Neural cell (in vitro differentiated cells): ENCODE measurements around the gene ZBTB46.

Experiments used
- EZH2 ChIP-seq: fragments of 200-600, 300-800 bp; shearing (Covaris generic), sonication (generic); IDR thresholded peaks from 2 replicates; pipeline ENCODE4 v1.6.1; 2014; ENCODE audit warnings: antibody characterized with exemption, low read length, borderline replicate concordance, mild to moderate bottlenecking; ENCODE audit not compliant: insufficient read depth, poor library complexity, severe bottlenecking
- POLR2AphosphoS5 ChIP-seq: IDR thresholded peaks from 2 replicates; pipeline ENCODE4 v1.6.1; 2012
- RAD21 ChIP-seq: fragments of 450-650 bp; conservative IDR thresholded peaks from 2 replicates; pipeline ENCODE4 v1.6.1; 2014; ENCODE audit warnings: antibody characterized with exemption, mild to moderate bottlenecking, moderate library complexity
- SMC3 ChIP-seq: fragments of 450-650 bp; conservative IDR thresholded peaks from 2 replicates; pipeline ENCODE4 v1.6.1; 2014; ENCODE audit warnings: antibody characterized with exemption, mild to moderate bottlenecking, moderate library complexity; ENCODE audit not compliant: poor library complexity
- TAF1 ChIP-seq: IDR thresholded peaks from 2 replicates; pipeline ENCODE4 v1.6.1; 2012; ENCODE audit warnings: low read depth
- TF ChIP-seq, protein P1 (sequence below): fragments of 450-650 bp; IDR thresholded peaks from 2 replicates; pipeline ENCODE4 v1.5.1; 2014; ENCODE audit warnings: antibody characterized with exemption, mild to moderate bottlenecking, moderate library complexity; ENCODE audit not compliant: poor library complexity, severe bottlenecking
- TF ChIP-seq, protein P2 (sequence below): IDR thresholded peaks from 2 replicates; pipeline ENCODE4 v1.6.1; 2012; ENCODE audit warnings: borderline replicate concordance

DNA sequence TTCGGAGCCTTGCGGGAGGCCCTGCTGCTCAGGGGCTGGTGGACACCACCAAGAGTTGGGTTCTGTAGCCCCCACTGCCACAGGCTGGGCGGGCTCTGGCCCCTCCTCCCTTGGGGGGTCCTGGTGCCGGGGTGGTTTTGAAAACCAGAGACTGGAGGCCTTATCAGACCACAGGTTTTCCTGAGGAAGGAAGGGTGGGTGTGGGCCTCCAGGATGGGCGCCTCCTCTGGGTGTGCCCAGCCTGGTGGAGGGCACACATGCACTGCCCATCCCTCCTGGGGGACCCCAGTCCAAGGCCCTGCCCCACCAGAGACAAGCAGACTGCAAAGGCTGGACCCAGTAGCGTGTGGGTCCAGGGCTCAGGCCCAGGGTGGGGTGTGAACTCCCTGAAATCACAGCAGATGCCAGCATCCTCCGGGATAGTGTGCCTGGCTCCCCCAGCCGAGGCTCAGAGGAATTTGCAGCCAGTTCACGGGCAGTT, 13.5 kb upstream of the ZBTB46 start:
- TF ChIP-seq, protein P1, sequence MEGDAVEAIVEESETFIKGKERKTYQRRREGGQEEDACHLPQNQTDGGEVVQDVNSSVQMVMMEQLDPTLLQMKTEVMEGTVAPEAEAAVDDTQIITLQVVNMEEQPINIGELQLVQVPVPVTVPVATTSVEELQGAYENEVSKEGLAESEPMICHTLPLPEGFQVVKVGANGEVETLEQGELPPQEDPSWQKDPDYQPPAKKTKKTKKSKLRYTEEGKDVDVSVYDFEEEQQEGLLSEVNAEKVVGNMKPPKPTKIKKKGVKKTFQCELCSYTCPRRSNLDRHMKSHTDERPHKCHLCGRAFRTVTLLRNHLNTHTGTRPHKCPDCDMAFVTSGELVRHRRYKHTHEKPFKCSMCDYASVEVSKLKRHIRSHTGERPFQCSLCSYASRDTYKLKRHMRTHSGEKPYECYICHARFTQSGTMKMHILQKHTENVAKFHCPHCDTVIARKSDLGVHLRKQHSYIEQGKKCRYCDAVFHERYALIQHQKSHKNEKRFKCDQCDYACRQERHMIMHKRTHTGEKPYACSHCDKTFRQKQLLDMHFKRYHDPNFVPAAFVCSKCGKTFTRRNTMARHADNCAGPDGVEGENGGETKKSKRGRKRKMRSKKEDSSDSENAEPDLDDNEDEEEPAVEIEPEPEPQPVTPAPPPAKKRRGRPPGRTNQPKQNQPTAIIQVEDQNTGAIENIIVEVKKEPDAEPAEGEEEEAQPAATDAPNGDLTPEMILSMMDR = no peak
- TF ChIP-seq, protein P2, sequence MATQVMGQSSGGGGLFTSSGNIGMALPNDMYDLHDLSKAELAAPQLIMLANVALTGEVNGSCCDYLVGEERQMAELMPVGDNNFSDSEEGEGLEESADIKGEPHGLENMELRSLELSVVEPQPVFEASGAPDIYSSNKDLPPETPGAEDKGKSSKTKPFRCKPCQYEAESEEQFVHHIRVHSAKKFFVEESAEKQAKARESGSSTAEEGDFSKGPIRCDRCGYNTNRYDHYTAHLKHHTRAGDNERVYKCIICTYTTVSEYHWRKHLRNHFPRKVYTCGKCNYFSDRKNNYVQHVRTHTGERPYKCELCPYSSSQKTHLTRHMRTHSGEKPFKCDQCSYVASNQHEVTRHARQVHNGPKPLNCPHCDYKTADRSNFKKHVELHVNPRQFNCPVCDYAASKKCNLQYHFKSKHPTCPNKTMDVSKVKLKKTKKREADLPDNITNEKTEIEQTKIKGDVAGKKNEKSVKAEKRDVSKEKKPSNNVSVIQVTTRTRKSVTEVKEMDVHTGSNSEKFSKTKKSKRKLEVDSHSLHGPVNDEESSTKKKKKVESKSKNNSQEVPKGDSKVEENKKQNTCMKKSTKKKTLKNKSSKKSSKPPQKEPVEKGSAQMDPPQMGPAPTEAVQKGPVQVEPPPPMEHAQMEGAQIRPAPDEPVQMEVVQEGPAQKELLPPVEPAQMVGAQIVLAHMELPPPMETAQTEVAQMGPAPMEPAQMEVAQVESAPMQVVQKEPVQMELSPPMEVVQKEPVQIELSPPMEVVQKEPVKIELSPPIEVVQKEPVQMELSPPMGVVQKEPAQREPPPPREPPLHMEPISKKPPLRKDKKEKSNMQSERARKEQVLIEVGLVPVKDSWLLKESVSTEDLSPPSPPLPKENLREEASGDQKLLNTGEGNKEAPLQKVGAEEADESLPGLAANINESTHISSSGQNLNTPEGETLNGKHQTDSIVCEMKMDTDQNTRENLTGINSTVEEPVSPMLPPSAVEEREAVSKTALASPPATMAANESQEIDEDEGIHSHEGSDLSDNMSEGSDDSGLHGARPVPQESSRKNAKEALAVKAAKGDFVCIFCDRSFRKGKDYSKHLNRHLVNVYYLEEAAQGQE = no peak
- TF ChIP-seq EZH2 (no peak), POLR2AphosphoS5 (no peak), RAD21 (no peak), TAF1 (no peak), SMC3 (no peak)
